DOHH2 (cell line): Measurements from ENCODE around the gene DPP4.

Experiments used
- H3F3A ChIP-seq: fragments of 200-600 bp; sonication (generic), shearing (Covaris generic); 2 replicates; pipeline ENCODE4 v1.6.0; 2016; ENCODE audit warnings: antibody characterized with exemption, mild to moderate bottlenecking; ENCODE audit not compliant: control insufficient read depth, insufficient read depth
- H3K27ac ChIP-seq: fragments of 200-600 bp; sonication (generic); 2 replicates; pipeline ENCODE4 v1.5.1; 2014; ENCODE audit warnings: low read depth, mild to moderate bottlenecking, low read length, moderate library complexity
- H3K27me3 ChIP-seq: fragments of 200-600 bp; sonication (generic); 2 replicates; pipeline ENCODE4 v1.6.1; 2014; ENCODE audit warnings: mild to moderate bottlenecking, low read length, mixed read lengths; ENCODE audit not compliant: control insufficient read depth
- H3K36me3 ChIP-seq: fragments of 200-600 bp; sonication (generic); 2 replicates; pipeline ENCODE4 v1.6.1; 2014; ENCODE audit warnings: mild to moderate bottlenecking, low read length, moderate library complexity, mixed read lengths; ENCODE audit not compliant: control insufficient read depth
- H3K4me1 ChIP-seq: fragments of 200-600 bp; sonication (generic); 2 replicates; pipeline ENCODE4 v1.6.1; 2014; ENCODE audit warnings: mild to moderate bottlenecking, low read length, mixed read lengths; ENCODE audit not compliant: control insufficient read depth
- H3K4me2 ChIP-seq: fragments of 200-600 bp; sonication (generic); 2 replicates; pipeline ENCODE4 v1.6.0; 2014; ENCODE audit warnings: mild to moderate bottlenecking, low read length, moderate library complexity
- H3K4me3 ChIP-seq: fragments of 200-600 bp; sonication (generic); 2 replicates; pipeline ENCODE4 v1.5.1; 2014; ENCODE audit warnings: mild to moderate bottlenecking, low read length, mixed read lengths
- H3K79me2 ChIP-seq: fragments of 200-600 bp; sonication (generic); 2 replicates; pipeline ENCODE4 v1.6.1; 2014; ENCODE audit warnings: mild to moderate bottlenecking, low read length, mixed read lengths; ENCODE audit not compliant: control insufficient read depth
- H3K9me2 ChIP-seq: fragments of 200-600 bp; sonication (generic); replicated peaks from 2 replicates; pipeline ENCODE4 v1.6.1; 2014; ENCODE audit warnings: mild to moderate bottlenecking, low read length, mixed read lengths; ENCODE audit not compliant: control insufficient read depth
- H3K9me3 ChIP-seq: fragments of 200-600 bp; sonication (generic); 2 replicates; pipeline ENCODE4 v1.6.1; 2014; ENCODE audit warnings: antibody characterized with exemption, low read length, mixed read lengths; ENCODE audit not compliant: control insufficient read depth, insufficient read depth
- H4K20me1 ChIP-seq: fragments of 200-600 bp; sonication (generic); 2 replicates; pipeline ENCODE4 v1.6.0; 2014; ENCODE audit warnings: low read depth, mild to moderate bottlenecking, antibody characterized with exemption, low read length, moderate library complexity; ENCODE audit not compliant: control insufficient read depth, insufficient read depth
- CTCF ChIP-seq: fragments of 200-600 bp; sonication (generic); IDR thresholded peaks from one replicate; pipeline ENCODE4 v1.5.1; 2014; ENCODE audit warnings: antibody characterized with exemption, mild to moderate bottlenecking, low read depth, low read length; ENCODE audit not compliant: poor library complexity, severe bottlenecking
- EZH2phosphoT487 ChIP-seq: fragments of 200-600 bp; sonication (generic); IDR thresholded peaks from 2 replicates; pipeline ENCODE4 v1.6.1; 2017; ENCODE audit warnings: borderline replicate concordance, mild to moderate bottlenecking, antibody characterized with exemption, low read length, moderate library complexity, mixed read lengths

Gene DPP4

GRCh38 chr2:162115076-162115475 is 41.1 kb upstream of the DPP4 start:
- no peak overlapping the region for H3K4me2 ChIP-seq
- H3K4me1 ChIP-seq = no peaks in the 10 kb centered on the region
- TF ChIP-seq EZH2phosphoT487 (no peak), CTCF (no peak)
- no peaks in the 10 kb centered on the region for H3F3A ChIP-seq
- no peak overlapping the region for H3K27ac ChIP-seq
- H4K20me1 ChIP-seq = no peaks in the 10 kb centered on the region
- no peaks in the 10 kb centered on the region for H3K9me3 ChIP-seq
- H3K79me2 ChIP-seq = no peaks in the 10 kb centered on the region
- no peak overlapping the region for H3K4me3 ChIP-seq
- H3K9me2 ChIP-seq = no peaks in the 10 kb centered on the region
- H3K36me3 ChIP-seq = no peaks in the 10 kb centered on the region
- H3K27me3 ChIP-seq = no peaks in the 10 kb centered on the region

GRCh38 chr2:162114271-162114670 is 40.3 kb upstream of the DPP4 start:
- no peaks in the 10 kb centered on the region for H3K27me3 ChIP-seq
- no peaks in the 10 kb centered on the region for H3K36me3 ChIP-seq
- no peak overlapping the region for H3K4me3 ChIP-seq
- H3K4me1 ChIP-seq = no peaks in the 10 kb centered on the region
- no peaks in the 10 kb centered on the region for H3K9me2 ChIP-seq
- H3K4me2 ChIP-seq = no peak overlapping the region
- H3K79me2 ChIP-seq = no peaks in the 10 kb centered on the region
- TF ChIP-seq EZH2phosphoT487 = no peak
- TF ChIP-seq CTCF = no peak
- H3K27ac ChIP-seq = no peak overlapping the region
- no peaks in the 10 kb centered on the region for H3F3A ChIP-seq
- no peaks in the 10 kb centered on the region for H3K9me3 ChIP-seq
- no peaks in the 10 kb centered on the region for H4K20me1 ChIP-seq

- H3K4me1 ChIP-seq = no peaks in the 10 kb centered on the region
- no peaks in the 10 kb centered on the region for H3K27me3 ChIP-seq
- no peaks in the 10 kb centered on the region for H3K9me2 ChIP-seq
- no peaks in the 10 kb centered on the region for H4K20me1 ChIP-seq
- no peak for TF ChIP-seq EZH2phosphoT487
- no peak for TF ChIP-seq CTCF
- no peaks in the 10 kb centered on the region for H3K9me3 ChIP-seq
- no peaks in the 10 kb centered on the region for H3K79me2 ChIP-seq
- H3K27ac ChIP-seq = no peak overlapping the region
- no peak overlapping the region for H3K4me3 ChIP-seq
- no peaks in the 10 kb centered on the region for H3F3A ChIP-seq
- no peak overlapping the region for H3K4me2 ChIP-seq
- H3K36me3 ChIP-seq = no peaks in the 10 kb centered on the region
These were observed 39.8 kb upstream of the DPP4 start for GRCh38 chr2:162113776-162114168.
